Measurements from ENCODE around the gene UMOD. TPM values are rescaled to one million over a fixed set of nuclear protein-coding genes. Genes with fewer than 3 reads are reported as not detected.

The UMOD gene
- total RNA-seq, 1 experiment from 2014 or later: not detected

- ChIA-PET CTCF (interaction anchor here (1.3 kb wide), 1 partner anchor 475 kb away, joined by 4 read pairs; no protein-coding TSS in a partner anchor), POLR2A (ENCODE audit: unreplicated experiment) (no interaction called here)
- H3F3A ChIP-seq (ENCODE audit: low read length, unreplicated experiment): no peaks in the 10 kb centered on the region
- no peak overlapping the region for H2AFZ ChIP-seq (ENCODE audit: low read length)
- H3K9me2 ChIP-seq (replicated peaks; ENCODE audit: low read length): no peaks in the 10 kb centered on the region
- H3K4me2 ChIP-seq (ENCODE audit: low read length): no peak overlapping the region
- no peaks in the 10 kb centered on the region for H3K4me1 ChIP-seq (ENCODE audit: insufficient read depth, low read length)
- no peak overlapping the region for H3K27ac ChIP-seq (ENCODE audit: low read length)
- intact Hi-C loops (cut with micrococcal nuclease): loop anchor here (2.0 kb wide), 1 partner anchor 476 kb away; no protein-coding TSS in a partner anchor
- H3K9ac ChIP-seq (ENCODE audit: low read length): no peak overlapping the region
- H3K36me3 ChIP-seq (ENCODE audit: low read depth, low read length): no peaks in the 10 kb centered on the region
- no peaks in the 10 kb centered on the region for H3K9me3 ChIP-seq (ENCODE audit: low read length)
- no peak for DNase-seq
- no peak for ATAC-seq
- no peaks in the 10 kb centered on the region for H3K27me3 ChIP-seq (ENCODE audit: low read length)
- no peaks in the 10 kb centered on the region for H3K79me2 ChIP-seq (ENCODE audit: low read length)
- BruUV-seq (replicated peaks): no TSS peak
- TF ChIP-seq EZH2phosphoT487 (IDR thresholded peaks at IDR 0.05; ENCODE audit: borderline replicate concordance, low read length) (no peak), EZH2 (IDR thresholded peaks at IDR 0.05; ENCODE audit: low read length, unreplicated experiment) (no peak)
- TF ChIP-seq, protein P1, sequence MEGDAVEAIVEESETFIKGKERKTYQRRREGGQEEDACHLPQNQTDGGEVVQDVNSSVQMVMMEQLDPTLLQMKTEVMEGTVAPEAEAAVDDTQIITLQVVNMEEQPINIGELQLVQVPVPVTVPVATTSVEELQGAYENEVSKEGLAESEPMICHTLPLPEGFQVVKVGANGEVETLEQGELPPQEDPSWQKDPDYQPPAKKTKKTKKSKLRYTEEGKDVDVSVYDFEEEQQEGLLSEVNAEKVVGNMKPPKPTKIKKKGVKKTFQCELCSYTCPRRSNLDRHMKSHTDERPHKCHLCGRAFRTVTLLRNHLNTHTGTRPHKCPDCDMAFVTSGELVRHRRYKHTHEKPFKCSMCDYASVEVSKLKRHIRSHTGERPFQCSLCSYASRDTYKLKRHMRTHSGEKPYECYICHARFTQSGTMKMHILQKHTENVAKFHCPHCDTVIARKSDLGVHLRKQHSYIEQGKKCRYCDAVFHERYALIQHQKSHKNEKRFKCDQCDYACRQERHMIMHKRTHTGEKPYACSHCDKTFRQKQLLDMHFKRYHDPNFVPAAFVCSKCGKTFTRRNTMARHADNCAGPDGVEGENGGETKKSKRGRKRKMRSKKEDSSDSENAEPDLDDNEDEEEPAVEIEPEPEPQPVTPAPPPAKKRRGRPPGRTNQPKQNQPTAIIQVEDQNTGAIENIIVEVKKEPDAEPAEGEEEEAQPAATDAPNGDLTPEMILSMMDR (conservative IDR thresholded peaks at IDR 0.05; ENCODE audit: low read depth, low read length): no peak
- no peaks in the 10 kb centered on the region for H4K20me1 ChIP-seq (ENCODE audit: low read length)
- H3K4me3 ChIP-seq (ENCODE audit: low read length): no peak overlapping the region
These were observed 29.9 kb upstream of the UMOD start for GRCh38 chr16:20382202-20382948.

DNA sequence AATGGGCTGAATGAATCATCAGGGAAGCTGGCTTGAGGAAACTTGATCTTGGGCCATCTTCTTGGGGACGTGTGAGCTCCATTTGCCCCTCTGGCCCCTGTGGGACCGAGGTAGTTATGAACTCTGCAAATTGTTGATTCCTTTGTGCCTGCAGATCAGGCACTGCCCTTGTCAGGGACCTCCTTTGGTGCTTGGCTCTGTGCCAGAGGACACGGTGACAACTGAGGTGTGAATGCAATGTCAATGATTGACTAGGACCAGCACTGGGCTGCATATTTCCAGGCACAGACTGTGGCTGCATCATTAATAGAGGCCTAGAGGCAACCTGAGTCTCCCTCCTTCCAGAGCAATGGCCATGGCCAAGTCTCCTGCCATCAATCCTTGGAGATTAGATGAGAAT is 28.3 kb upstream of the UMOD start:
- no peaks in the 10 kb centered on the region for H4K20me1 ChIP-seq (ENCODE audit: low read length)
- H3K9me3 ChIP-seq (ENCODE audit: low read length): no peaks in the 10 kb centered on the region
- no peaks in the 10 kb centered on the region for H3K79me2 ChIP-seq (ENCODE audit: low read length)
- no peak for DNase-seq
- H3K27me3 ChIP-seq (ENCODE audit: low read length): no peaks in the 10 kb centered on the region
- H3K4me3 ChIP-seq (ENCODE audit: low read length): no peak overlapping the region
- no peaks in the 10 kb centered on the region for H3K4me1 ChIP-seq (ENCODE audit: insufficient read depth, low read length)
- ChIA-PET CTCF (no interaction called here), POLR2A (ENCODE audit: unreplicated experiment) (no interaction called here)
- H3K9me2 ChIP-seq (replicated peaks; ENCODE audit: low read length): no peaks in the 10 kb centered on the region
- no peak overlapping the region for H3K27ac ChIP-seq (ENCODE audit: low read length)
- H3K36me3 ChIP-seq (ENCODE audit: low read depth, low read length): no peaks in the 10 kb centered on the region
- intact Hi-C loops (cut with micrococcal nuclease): no loop called here
- ATAC-seq: no peak
- no peak overlapping the region for H2AFZ ChIP-seq (ENCODE audit: low read length)
- H3K9ac ChIP-seq (ENCODE audit: low read length): no peak overlapping the region
- TF ChIP-seq EZH2 (IDR thresholded peaks at IDR 0.05; ENCODE audit: low read length, unreplicated experiment): no peak
- TF ChIP-seq, protein P1 (conservative IDR thresholded peaks at IDR 0.05; ENCODE audit: low read depth, low read length): no peak
- no peak for TF ChIP-seq EZH2phosphoT487 (IDR thresholded peaks at IDR 0.05; ENCODE audit: borderline replicate concordance, low read length)
- no peak overlapping the region for H3K4me2 ChIP-seq (ENCODE audit: low read length)
- BruUV-seq (replicated peaks): no TSS peak
- no peaks in the 10 kb centered on the region for H3F3A ChIP-seq (ENCODE audit: low read length, unreplicated experiment)

DNA sequence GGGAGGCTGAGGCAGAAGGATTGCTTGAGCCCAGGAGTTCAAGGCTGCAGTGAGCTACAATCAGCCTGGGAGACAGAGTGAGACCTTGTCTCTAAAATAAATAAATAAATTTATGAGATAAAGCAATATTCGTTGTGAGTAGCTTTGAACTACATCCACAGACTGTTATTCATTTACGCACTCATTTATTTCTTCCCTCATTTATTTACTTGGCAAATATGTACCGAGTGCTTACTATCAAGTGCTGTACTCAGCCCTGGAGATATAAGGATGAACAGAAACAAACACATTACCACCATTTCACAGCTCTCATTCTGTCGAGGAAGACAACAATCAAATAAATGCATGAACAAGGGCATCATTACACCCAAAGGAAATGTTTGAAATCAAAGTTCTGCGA is 24.7 kb upstream of the UMOD start:
- POLR2A ChIA-PET (ENCODE audit: unreplicated experiment): no interaction called here
- no peaks in the 10 kb centered on the region for H3K9me2 ChIP-seq (replicated peaks; ENCODE audit: low read length)
- no peak for ATAC-seq
- H3K9me3 ChIP-seq (ENCODE audit: low read length): no peaks in the 10 kb centered on the region
- no peaks in the 10 kb centered on the region for H3K4me1 ChIP-seq (ENCODE audit: insufficient read depth, low read length)
- no peak overlapping the region for H3K27ac ChIP-seq (ENCODE audit: low read length)
- TF ChIP-seq EZH2 (IDR thresholded peaks at IDR 0.05; ENCODE audit: low read length, unreplicated experiment) (no peak), EZH2phosphoT487 (IDR thresholded peaks at IDR 0.05; ENCODE audit: borderline replicate concordance, low read length) (no peak)
- TF ChIP-seq, protein P1 (conservative IDR thresholded peaks at IDR 0.05; ENCODE audit: low read depth, low read length): no peak
- no peaks in the 10 kb centered on the region for H4K20me1 ChIP-seq (ENCODE audit: low read length)
- no peaks in the 10 kb centered on the region for H3K27me3 ChIP-seq (ENCODE audit: low read length)
- no peak overlapping the region for H3K4me3 ChIP-seq (ENCODE audit: low read length)
- H3K4me2 ChIP-seq (ENCODE audit: low read length): no peak overlapping the region
- H3K36me3 ChIP-seq (ENCODE audit: low read depth, low read length): no peaks in the 10 kb centered on the region
- BruUV-seq (replicated peaks): no TSS peak
- H3K79me2 ChIP-seq (ENCODE audit: low read length): no peaks in the 10 kb centered on the region
- intact Hi-C loops (cut with micrococcal nuclease): no loop called here
- CTCF ChIA-PET: no interaction called here
- H3F3A ChIP-seq (ENCODE audit: low read length, unreplicated experiment): no peaks in the 10 kb centered on the region
- H3K9ac ChIP-seq (ENCODE audit: low read length): no peak overlapping the region
- H2AFZ ChIP-seq (ENCODE audit: low read length): no peak overlapping the region
- no peak for DNase-seq
